Ishikawa (cell line): Measurements from ENCODE around the gene WDR43.

Experiments
- CEBPB ChIP-seq: IDR thresholded peaks from 2 replicates; pipeline ENCODE4 v1.6.1; 2012
- CREB1 ChIP-seq: IDR thresholded peaks from 2 replicates; pipeline ENCODE4 v1.6.1; 2012; ENCODE audit warnings: low read depth
- EGR1 ChIP-seq: IDR thresholded peaks from 2 replicates; pipeline ENCODE4 v1.6.1; 2012
- EP300 ChIP-seq: IDR thresholded peaks from 2 replicates; pipeline ENCODE4 v1.6.1; 2012; ENCODE audit warnings: borderline replicate concordance
- FOXM1 ChIP-seq: IDR thresholded peaks from 2 replicates; pipeline ENCODE4 v1.6.1; 2012; ENCODE audit warnings: low read depth, borderline replicate concordance
- MAX ChIP-seq: IDR thresholded peaks from 2 replicates; pipeline ENCODE4 v1.6.1; 2012
- NFIC ChIP-seq: IDR thresholded peaks from 2 replicates; pipeline ENCODE4 v1.6.1; 2012
- RAD21 ChIP-seq: IDR thresholded peaks from 2 replicates; pipeline ENCODE4 v1.6.1; 2012; ENCODE audit warnings: low read depth
- TAF1 ChIP-seq: IDR thresholded peaks from 2 replicates; pipeline ENCODE4 v1.6.1; 2012; ENCODE audit warnings: low read depth, mild to moderate bottlenecking
- TEAD4 ChIP-seq: IDR thresholded peaks from 2 replicates; pipeline ENCODE4 v1.6.1; 2012
- YY1 ChIP-seq: IDR thresholded peaks from 2 replicates; pipeline ENCODE4 v1.6.1; 2012; ENCODE audit warnings: low read depth
- ZBTB7A ChIP-seq: IDR thresholded peaks from 2 replicates; pipeline ENCODE4 v1.6.1; 2012; ENCODE audit warnings: low read depth
- TF ChIP-seq, protein P1 (sequence below): IDR thresholded peaks from 2 replicates; pipeline ENCODE4 v1.6.1; 2012; ENCODE audit warnings: low read depth, mild to moderate bottlenecking
- TF ChIP-seq, protein P2 (sequence below): IDR thresholded peaks from 2 replicates; pipeline ENCODE4 v1.6.1; 2012

DNA sequence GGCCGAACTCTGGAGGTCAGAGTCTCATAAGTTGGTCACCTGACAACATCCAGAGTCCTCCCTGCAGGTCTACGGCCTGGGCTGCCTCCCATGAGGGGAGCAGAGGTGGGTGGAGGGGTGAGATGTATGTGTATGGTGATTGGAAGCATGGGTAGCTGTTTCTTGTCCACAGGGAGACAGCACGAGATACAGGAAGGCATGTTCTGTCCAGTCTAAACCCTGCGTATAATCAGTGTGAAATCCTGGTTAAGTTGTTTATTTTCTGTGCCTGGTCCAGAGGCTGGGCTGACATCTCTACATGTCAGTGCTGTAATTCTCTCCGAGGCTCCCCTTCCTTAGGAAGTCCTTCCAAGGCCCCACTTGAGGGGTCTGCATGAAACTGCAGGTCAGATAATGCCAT is 95.5 kb downstream of the WDR43 start:
- TF ChIP-seq TEAD4 (no peak), NFIC (no peak), RAD21 (no peak), EP300 (no peak), YY1 (no peak), MAX (no peak), EGR1 (no peak), CEBPB (no peak), TAF1 (no peak), CREB1 (no peak), FOXM1 (no peak), ZBTB7A (no peak)
- TF ChIP-seq, protein P1, sequence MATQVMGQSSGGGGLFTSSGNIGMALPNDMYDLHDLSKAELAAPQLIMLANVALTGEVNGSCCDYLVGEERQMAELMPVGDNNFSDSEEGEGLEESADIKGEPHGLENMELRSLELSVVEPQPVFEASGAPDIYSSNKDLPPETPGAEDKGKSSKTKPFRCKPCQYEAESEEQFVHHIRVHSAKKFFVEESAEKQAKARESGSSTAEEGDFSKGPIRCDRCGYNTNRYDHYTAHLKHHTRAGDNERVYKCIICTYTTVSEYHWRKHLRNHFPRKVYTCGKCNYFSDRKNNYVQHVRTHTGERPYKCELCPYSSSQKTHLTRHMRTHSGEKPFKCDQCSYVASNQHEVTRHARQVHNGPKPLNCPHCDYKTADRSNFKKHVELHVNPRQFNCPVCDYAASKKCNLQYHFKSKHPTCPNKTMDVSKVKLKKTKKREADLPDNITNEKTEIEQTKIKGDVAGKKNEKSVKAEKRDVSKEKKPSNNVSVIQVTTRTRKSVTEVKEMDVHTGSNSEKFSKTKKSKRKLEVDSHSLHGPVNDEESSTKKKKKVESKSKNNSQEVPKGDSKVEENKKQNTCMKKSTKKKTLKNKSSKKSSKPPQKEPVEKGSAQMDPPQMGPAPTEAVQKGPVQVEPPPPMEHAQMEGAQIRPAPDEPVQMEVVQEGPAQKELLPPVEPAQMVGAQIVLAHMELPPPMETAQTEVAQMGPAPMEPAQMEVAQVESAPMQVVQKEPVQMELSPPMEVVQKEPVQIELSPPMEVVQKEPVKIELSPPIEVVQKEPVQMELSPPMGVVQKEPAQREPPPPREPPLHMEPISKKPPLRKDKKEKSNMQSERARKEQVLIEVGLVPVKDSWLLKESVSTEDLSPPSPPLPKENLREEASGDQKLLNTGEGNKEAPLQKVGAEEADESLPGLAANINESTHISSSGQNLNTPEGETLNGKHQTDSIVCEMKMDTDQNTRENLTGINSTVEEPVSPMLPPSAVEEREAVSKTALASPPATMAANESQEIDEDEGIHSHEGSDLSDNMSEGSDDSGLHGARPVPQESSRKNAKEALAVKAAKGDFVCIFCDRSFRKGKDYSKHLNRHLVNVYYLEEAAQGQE = no peak
- TF ChIP-seq, protein P2, sequence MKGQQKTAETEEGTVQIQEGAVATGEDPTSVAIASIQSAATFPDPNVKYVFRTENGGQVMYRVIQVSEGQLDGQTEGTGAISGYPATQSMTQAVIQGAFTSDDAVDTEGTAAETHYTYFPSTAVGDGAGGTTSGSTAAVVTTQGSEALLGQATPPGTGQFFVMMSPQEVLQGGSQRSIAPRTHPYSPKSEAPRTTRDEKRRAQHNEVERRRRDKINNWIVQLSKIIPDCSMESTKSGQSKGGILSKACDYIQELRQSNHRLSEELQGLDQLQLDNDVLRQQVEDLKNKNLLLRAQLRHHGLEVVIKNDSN = no peak
